HG03439 (cell line): ENCODE results near the gene GNB4.

ENCODE experiments used
- ATAC-seq: cut with Tn5 transposase; IDR thresholded peaks from one replicate; pipeline ENCODE4 v1.9.1; 2021; ENCODE audit warnings: mild to moderate bottlenecking, moderate library complexity; ENCODE audit not compliant: unreplicated experiment

The GNB4 gene

GRCh38 chr3:179438841-179439240, 12.4 kb downstream of the GNB4 start:
- ATAC-seq = no peak

GRCh38 chr3:179436517-179436916, 14.8 kb downstream of the GNB4 start:
- ATAC-seq = no peak

- no peak for ATAC-seq
Observed at GRCh38 chr3:179432451-179432850, 18.8 kb downstream of the GNB4 start.

- ATAC-seq = no peak
Observed at GRCh38 chr3:179432021-179432420, 19.2 kb downstream of the GNB4 start.

GRCh38 chr3:179430277-179430870, 20.9 kb downstream of the GNB4 start:
- no peak for ATAC-seq

- ATAC-seq = no peak
Observed at GRCh38 chr3:179428876-179429548, 22.3 kb downstream of the GNB4 start.

GRCh38 chr3:179425075-179425474, 26.2 kb downstream of the GNB4 start:
- ATAC-seq = no peak

- no peak for ATAC-seq
Observed at GRCh38 chr3:179421500-179421899, 29.8 kb downstream of the GNB4 start.

GRCh38 chr3:179418610-179419009, 32.7 kb downstream of the GNB4 start:
- no peak for ATAC-seq

GRCh38 chr3:179416681-179417080, 34.6 kb downstream of the GNB4 start:
- ATAC-seq = no peak

- no peak for ATAC-seq
Observed at GRCh38 chr3:179415377-179415776, 35.9 kb downstream of the GNB4 start.

- no peak for ATAC-seq
Observed at GRCh38 chr3:179414804-179415203, 36.5 kb downstream of the GNB4 start.

- ATAC-seq = no peak
Observed at GRCh38 chr3:179410999-179411398, 40.3 kb downstream of the GNB4 start.

GRCh38 chr3:179410331-179410730, 40.9 kb downstream of the GNB4 start:
- ATAC-seq = no peak

GRCh38 chr3:179404307-179404706, 47.0 kb downstream of the GNB4 start:
- ATAC-seq = no peak

GRCh38 chr3:179402963-179403362, 48.3 kb downstream of the GNB4 start:
- ATAC-seq = no peak

GRCh38 chr3:179401561-179401960, 49.7 kb downstream of the GNB4 start:
- ATAC-seq = no peak

GRCh38 chr3:179398574-179399231, 52.6 kb downstream of the GNB4 start:
- ATAC-seq = no peak

GRCh38 chr3:179391906-179392305, 59.4 kb downstream of the GNB4 start:
- no peak for ATAC-seq

- no peak for ATAC-seq
Observed at GRCh38 chr3:179376474-179376873, 74.8 kb downstream of the GNB4 start.

GRCh38 chr3:179375091-179375999, 75.9 kb downstream of the GNB4 start:
- no peak for ATAC-seq
